GM21390 (cell line): ENCODE measurements around the gene ST14.
A peak's percentile ranks its signal among the peaks of the same experiment; 100 is the strongest.

Source experiments
- ATAC-seq: cut with Tn5 transposase; IDR thresholded peaks from one replicate; pipeline ENCODE4 v1.9.1; 2021; ENCODE audit not compliant: unreplicated experiment

The ST14 gene

GRCh38 chr11:130159657-130160497 is at the start of gene ST14:
ST14 (plus strand) TSS chr11:130159782; CDS start chr11:130159980, 198 bp downstream.
- peak; percentile 52 for ATAC-seq

DNA sequence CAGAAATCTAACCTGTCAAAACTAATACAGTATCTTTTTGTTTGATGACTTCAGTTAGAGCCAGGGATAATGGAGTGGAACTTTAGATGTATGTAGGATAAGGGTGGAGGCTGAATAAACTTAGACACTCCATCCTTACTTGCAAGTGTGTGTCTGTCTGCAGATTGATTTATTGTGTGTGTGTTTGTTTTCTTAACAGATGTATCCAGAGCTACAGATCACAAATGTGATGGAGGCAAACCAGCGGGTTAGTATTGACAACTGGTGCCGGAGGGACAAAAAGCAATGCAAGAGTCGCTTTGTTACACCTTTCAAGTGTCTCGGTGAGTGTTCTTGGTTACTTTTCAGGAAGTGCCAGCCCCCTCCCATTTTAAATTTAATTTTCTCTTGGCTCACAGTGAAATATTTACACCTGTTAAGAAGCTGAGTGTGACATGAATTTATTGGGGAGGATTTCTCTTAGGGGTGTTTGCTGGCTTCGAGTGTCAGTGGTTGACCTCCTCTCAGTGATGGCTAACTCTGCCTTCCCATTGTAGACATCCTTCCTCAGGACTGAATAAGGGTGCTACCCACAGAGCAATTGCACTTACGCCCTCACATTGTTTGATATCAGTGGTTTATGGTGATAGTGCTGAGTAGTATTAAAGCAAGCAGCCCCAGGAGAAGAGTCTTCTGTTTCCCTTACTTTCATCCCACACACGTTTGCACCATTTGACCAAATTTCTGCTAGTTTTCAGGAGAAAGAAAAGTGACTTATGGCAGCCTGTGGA is 49.1 kb upstream of the ST14 start:
- no peak for ATAC-seq

GRCh38 chr11:130112071-130112830 is 47.3 kb upstream of the ST14 start:
- no peak for ATAC-seq

DNA sequence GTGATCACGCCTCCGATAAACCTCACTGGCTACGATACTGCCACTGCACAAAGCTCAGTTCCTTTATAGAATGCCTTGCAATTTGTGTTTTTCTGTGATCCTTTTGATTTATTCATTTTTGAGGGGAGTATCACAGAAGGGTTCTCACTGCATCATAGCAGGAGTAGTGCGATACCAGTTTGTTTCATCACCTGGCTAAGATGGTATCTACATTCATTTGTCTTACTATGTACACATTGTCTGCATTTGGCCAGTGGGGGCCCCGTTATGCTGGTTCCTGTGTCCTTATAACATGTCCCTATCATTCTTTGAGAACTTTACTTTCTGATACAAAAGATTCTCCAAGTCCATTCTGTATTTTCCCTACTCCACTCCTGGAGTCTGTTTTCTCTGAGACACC is 45.3 kb upstream of the ST14 start:
- ATAC-seq, result no peak

DNA sequence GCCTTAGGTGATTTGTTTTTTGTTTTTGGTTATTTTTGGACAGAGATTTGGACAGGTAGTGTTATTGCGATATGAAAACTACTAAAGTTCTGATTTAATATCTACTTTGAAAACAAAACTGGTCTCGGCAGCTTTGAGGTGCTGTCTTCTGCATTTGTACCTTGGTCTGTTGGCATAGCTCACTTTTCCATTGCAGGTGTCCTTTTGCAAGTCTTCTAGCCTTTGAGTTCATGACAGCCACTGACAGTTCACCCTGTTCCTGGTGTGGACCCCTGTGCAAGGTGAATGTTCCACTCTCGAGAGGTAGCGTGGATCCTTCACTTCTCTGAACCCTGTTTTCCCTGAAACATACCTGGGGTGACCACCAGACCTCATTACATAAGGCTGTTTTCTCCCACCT is 44.9 kb upstream of the ST14 start:
- no peak for ATAC-seq

DNA sequence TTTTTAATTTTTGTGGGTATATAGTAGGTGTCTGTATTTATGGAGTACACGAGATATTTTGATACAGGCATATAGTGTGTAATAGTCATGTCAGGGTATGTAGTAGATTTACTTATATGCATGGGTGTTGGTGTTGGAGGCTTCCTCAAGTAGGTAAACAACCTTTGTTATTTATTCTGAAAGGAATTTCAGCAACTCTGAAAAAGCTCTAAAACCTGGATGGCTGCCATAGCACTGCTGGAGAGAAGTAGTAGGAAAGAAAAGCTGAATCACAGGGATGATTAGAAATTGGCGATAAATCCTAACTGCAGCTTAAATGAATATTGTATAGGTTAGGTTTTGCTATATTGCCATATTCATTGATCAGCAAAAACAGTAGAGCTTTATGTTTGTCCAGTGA is 44.4 kb upstream of the ST14 start:
- ATAC-seq, result no peak

GRCh38 chr11:130118165-130118564 is 41.4 kb upstream of the ST14 start:
- ATAC-seq, result peak; percentile 93

GRCh38 chr11:130118636-130119387 is 40.8 kb upstream of the ST14 start:
- ATAC-seq, result peak; percentile 54

GRCh38 chr11:130120045-130120444 is 39.5 kb upstream of the ST14 start:
- ATAC-seq, result no peak

DNA sequence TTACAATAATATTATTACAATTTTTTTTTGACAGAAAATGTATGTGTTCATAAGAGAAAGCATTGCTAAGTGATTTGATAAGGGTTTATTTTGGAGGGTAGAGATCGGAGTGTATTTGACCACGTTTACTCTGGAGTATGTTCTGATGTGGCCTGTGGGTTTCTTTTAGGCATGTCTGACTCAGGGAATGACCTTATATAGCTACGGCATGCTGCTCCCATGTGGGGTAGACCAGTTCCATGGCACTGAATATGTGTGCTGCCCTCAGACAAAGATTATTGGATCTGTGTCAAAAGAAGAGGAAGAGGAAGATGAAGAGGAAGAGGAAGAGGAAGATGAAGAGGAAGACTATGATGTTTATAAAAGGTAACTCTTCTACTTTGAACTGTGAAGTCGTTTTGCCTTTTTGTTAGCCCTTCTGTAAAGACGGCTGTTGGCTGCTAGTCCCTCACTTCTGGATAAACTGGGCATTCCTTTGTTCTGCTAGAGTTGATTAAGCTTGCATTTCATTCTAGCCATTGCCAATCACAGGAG is 38.1 kb upstream of the ST14 start:
- ATAC-seq, result no peak

- no peak for ATAC-seq
Observed at GRCh38 chr11:130122141-130122575, 37.4 kb upstream of the ST14 start.

DNA sequence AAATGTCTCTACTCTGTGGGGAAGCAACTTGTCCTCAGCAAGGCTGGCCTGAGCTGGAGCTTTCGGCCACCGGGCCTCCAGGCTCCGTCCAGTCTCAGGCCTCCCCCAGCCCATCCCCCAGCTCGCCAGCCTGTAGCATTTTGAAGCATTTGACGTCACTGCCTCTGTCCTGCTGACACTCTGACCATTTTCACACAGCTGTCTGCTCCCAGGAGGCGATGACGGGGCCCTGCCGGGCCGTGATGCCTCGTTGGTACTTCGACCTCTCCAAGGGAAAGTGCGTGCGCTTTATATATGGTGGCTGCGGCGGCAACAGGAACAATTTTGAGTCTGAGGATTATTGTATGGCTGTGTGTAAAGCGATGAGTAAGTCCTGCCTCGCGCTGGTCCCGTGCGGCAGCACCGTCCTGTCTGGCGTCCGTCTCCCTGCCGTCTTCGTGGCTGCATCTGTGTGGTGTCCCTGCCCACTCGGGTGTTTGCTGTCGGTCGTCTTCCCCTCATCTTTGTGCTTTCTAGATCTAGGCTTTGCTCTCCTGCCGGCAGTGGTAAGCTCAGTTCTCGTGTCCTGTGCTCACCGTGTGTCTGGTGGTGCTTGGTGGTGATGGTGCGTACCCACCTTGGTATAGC is 36.1 kb upstream of the ST14 start:
- no peak for ATAC-seq

DNA sequence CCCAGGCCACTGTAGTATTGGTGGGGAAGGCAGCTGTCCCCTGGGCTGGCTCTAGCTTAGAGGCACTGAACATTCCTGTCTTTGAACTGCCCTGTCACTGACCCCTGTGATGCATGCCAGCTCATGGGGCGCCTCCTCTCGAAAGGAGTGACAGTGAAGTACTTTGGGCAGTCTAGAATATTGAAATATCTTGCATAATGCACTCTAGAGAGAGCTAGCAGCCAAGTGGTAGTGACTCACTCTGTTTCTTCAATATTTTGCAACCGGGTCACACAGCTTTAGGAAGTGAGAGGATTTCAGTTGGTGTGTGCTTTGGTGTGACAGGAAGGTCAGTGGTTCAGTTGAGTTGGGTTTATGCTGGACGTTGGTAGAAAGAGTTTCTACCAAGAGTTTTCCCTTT is 35.5 kb upstream of the ST14 start:
- no peak for ATAC-seq

GRCh38 chr11:130125638-130126037 is 33.9 kb upstream of the ST14 start:
- no peak for ATAC-seq

DNA sequence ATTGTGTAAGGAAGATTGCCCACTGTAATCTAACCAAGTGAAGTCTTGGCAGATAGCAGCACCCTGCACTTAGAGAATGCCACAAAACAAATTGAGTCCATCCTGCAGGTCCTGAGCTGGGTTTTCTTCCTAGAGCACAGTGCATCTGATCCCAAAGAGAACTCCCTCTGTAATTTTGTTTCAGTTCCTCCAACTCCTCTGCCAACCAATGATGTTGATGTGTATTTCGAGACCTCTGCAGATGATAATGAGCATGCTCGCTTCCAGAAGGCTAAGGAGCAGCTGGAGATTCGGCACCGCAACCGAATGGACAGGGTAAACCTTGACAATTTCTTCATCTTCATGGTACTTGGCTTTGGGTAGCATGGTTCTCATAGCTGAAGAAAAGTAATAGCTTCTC is 33.1 kb upstream of the ST14 start:
- ATAC-seq, result no peak

GRCh38 chr11:130127509-130127908 is 32.1 kb upstream of the ST14 start:
- ATAC-seq, result no peak

GRCh38 chr11:130128626-130129025 is 31.0 kb upstream of the ST14 start:
- no peak for ATAC-seq

DNA sequence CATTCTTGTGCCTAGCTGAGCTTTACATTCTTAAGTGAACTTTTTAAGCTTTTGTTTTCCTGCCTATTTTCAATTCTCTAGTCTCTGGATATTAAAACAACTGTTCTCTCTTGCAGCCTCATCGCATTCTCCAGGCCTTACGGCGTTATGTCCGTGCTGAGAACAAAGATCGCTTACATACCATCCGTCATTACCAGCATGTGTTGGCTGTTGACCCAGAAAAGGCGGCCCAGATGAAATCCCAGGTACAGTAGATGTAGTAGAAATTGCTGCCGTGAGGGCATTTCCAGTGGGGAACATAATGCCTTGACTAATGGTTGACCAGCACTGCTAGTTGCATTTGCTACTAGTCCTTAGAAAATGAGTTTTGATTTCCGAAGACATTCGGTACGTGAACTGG is 29.7 kb upstream of the ST14 start:
- no peak for ATAC-seq

- ATAC-seq, result peak; percentile 94
Observed at GRCh38 chr11:130131961-130132850, 27.4 kb upstream of the ST14 start.
